Lung (tissue), 12 donors: ENCODE measurements around the gene GAS6. TPM values are rescaled to one million over a fixed set of nuclear protein-coding genes. Genes with fewer than 3 reads are reported as not detected.

ENCODE experiments used
- ATAC-seq: fragments of 200-7000 bp; cut with Tn5 transposase; one replicate; pipeline ENCODE4 v1.9.1; 2020; ENCODE audit warnings: moderate number of reproducible peaks; ENCODE audit not compliant: insufficient read depth, low FRiP score
- DNase-seq, 3 donors: peaks; one replicate each; pipeline ENCODE4 v3.0.0-alpha.2; 2013 to 2017
- H3K27ac ChIP-seq, 2 donors: one replicate each; pipeline ENCODE4 v1.5.1; 2013; ENCODE audit warnings: mild to moderate bottlenecking in 2 of 2, moderate library complexity in 2 of 2, control low read depth in 1 of 2, inconsistent platforms in 1 of 2, low read depth in 1 of 2, low read length in 1 of 2
- H3K27me3 ChIP-seq, 3 donors: one replicate each; pipeline ENCODE4 v1.5.1; 2013; ENCODE audit warnings: low read length in 2 of 3; ENCODE audit not compliant: control insufficient read depth in 3 of 3, insufficient read depth in 3 of 3
- H3K36me3 ChIP-seq, 4 donors: one replicate each; pipeline ENCODE4 v1.5.1; 2013; ENCODE audit warnings: low read length in 4 of 4, mild to moderate bottlenecking in 1 of 4, moderate library complexity in 1 of 4; ENCODE audit not compliant: control insufficient read depth in 4 of 4, insufficient read depth in 4 of 4
- H3K4me1 ChIP-seq, 5 donors: one replicate each; pipeline ENCODE4 v1.5.1; 2013; ENCODE audit warnings: low read length in 5 of 5, mild to moderate bottlenecking in 2 of 5, moderate library complexity in 1 of 5; ENCODE audit not compliant: control insufficient read depth in 5 of 5, insufficient read depth in 5 of 5
- H3K4me3 ChIP-seq: one replicate; pipeline ENCODE4 v1.5.1; 2013; ENCODE audit warnings: mild to moderate bottlenecking, control low read depth, moderate library complexity
- H3K9ac ChIP-seq, 2 donors: one replicate each; pipeline ENCODE4 v1.5.1; 2013; ENCODE audit warnings: low read length in 2 of 2, control low read depth in 1 of 2; ENCODE audit not compliant: insufficient read depth in 1 of 2
- H3K9me3 ChIP-seq, 4 donors: one replicate each; pipeline ENCODE4 v1.5.1; 2013; ENCODE audit warnings: low read length in 3 of 4, mild to moderate bottlenecking in 1 of 4, moderate library complexity in 1 of 4; ENCODE audit not compliant: control insufficient read depth in 4 of 4, insufficient read depth in 3 of 4
- WGBS, 2 donors: extraction: QIAGEN DNeasy Blood & Tissue Kit; methylation state at CpG; one replicate each; pipeline ENCODE4 v1.1.7; 2013; 5-methylcytosine and 5-hydroxymethylcytosine counted together
- polyA plus RNA-seq, 2 donors: library from polyadenylated mRNA; stranded (reverse); fragments of 200-250 nt; gene quantifications; one replicate each; pipeline ENCODE4 v1.2.1, GENCODE V29; 2013
- total RNA-seq, 2 donors: library from RNA; depleted of rRNA in 1 of 2; stranded (reverse); fragments of >200 nt in 1 of 2; gene quantifications; one replicate each; pipeline ENCODE4 v1.2.1, GENCODE V29; 2014 to 2021
- TF ChIP-seq, protein P1 (sequence below): IDR thresholded peaks from 2 replicates; pipeline ENCODE4 v1.5.1; 2012; ENCODE audit warnings: mild to moderate bottlenecking; ENCODE audit errors: control extremely low read depth, extremely low read depth
- donor health status: control.
- donor health status: control.
- donor health status: Bipolar disorder and iron deficiency.
- donor health status: healthy.
- donor health status: DM: yes; HTN: yes; CAD: no.

Gene GAS6
- total and polyA plus RNA-seq, 4 donors = 61.8 to 107 (median 76.1) TPM

DNA sequence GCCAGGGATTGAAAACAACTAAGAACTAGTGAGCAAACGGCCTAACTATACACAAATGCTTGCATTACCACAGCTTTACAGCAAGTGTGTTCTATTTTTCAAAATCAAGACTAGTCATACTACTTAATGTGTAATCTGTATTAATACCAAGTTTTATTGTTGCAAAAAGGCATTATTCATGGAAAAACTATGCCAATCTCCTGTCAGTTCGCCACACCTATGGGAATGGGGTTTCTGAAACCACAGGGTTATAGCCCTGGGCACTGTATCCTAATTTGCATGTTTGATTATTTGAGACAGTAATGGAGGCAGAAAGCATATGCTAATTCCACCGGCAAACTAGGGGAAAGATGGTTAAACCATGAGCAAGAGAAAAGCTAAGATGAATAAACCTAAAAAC, 14.3 kb downstream of the GAS6 start:
- Histone ChIP-seq H3K27ac (no peak overlapping the region), H3K36me3 (peaks cover 0 to 7% (median 0%) of the 10 kb centered on the region in 4 donors), H3K27me3 (no peaks in the 10 kb centered on the region), H3K9me3 (no peaks in the 10 kb centered on the region), H3K9ac (no peak overlapping the region), H3K4me1 (peaks cover 0 to 11% (median 8%) of the 10 kb centered on the region in 5 donors), H3K4me3 (no peak overlapping the region)
- no peak for DNase-seq
- ATAC-seq = no peak
- 93 to 94% methylated on average over 3 of the region's 3 CpGs for WGBS, 2 donors
- TF ChIP-seq, protein P1, sequence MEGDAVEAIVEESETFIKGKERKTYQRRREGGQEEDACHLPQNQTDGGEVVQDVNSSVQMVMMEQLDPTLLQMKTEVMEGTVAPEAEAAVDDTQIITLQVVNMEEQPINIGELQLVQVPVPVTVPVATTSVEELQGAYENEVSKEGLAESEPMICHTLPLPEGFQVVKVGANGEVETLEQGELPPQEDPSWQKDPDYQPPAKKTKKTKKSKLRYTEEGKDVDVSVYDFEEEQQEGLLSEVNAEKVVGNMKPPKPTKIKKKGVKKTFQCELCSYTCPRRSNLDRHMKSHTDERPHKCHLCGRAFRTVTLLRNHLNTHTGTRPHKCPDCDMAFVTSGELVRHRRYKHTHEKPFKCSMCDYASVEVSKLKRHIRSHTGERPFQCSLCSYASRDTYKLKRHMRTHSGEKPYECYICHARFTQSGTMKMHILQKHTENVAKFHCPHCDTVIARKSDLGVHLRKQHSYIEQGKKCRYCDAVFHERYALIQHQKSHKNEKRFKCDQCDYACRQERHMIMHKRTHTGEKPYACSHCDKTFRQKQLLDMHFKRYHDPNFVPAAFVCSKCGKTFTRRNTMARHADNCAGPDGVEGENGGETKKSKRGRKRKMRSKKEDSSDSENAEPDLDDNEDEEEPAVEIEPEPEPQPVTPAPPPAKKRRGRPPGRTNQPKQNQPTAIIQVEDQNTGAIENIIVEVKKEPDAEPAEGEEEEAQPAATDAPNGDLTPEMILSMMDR = no peak

GRCh38 chr13:113848431-113849260, 15.2 kb downstream of the GAS6 start:
- Histone ChIP-seq H3K4me1 (peaks cover 0 to 8% (median 0%) of the 10 kb centered on the region in 5 donors), H3K27ac (no peak overlapping the region), H3K36me3 (peaks cover 0 to 9% (median 0%) of the 10 kb centered on the region in 4 donors), H3K9me3 (no peaks in the 10 kb centered on the region), H3K9ac (no peak overlapping the region), H3K27me3 (no peaks in the 10 kb centered on the region), H3K4me3 (no peak overlapping the region)
- ATAC-seq (no peak), DNase-seq (no peak)
- TF ChIP-seq, protein P1 = no peak
- WGBS, 2 donors = 92 to 94% methylated on average over 18 of the region's 18 CpGs

- no peak for ATAC-seq
- TF ChIP-seq, protein P1 = no peak
- H3K4me3 ChIP-seq = no peak overlapping the region
- H3K4me1 ChIP-seq = peaks cover 0 to 6% (median 0%) of the 10 kb centered on the region in 5 donors
- DNase-seq = peak in 1 of 3 donors; percentile 7
- H3K27me3 ChIP-seq = no peaks in the 10 kb centered on the region
- no peak overlapping the region for H3K9ac ChIP-seq
- H3K36me3 ChIP-seq = peaks cover 0 to 11% (median 0%) of the 10 kb centered on the region in 4 donors
- no peak overlapping the region for H3K27ac ChIP-seq
- H3K9me3 ChIP-seq = no peaks in the 10 kb centered on the region
- 65 to 82% methylated on average over 8 of the region's 8 CpGs for WGBS, 2 donors
These were observed 15.9 kb downstream of the GAS6 start for GRCh38 chr13:113848020-113848419.
